RWPE1 (cell line): ENCODE results near the gene TRIM14.

ENCODE experiments used
- CTCF ChIA-PET: fragments of 350-600 bp; sonication (Branson Sonifier 250); formaldehyde crosslinking; extraction: SDS; loops from one replicate; lab custom pipeline; 2021; lab: Yijun Ruan, JAX
- POLR2A ChIA-PET: fragments of 400-600 bp; formaldehyde crosslinking; extraction: SDS; loops from one replicate; lab custom pipeline; 2020; ENCODE audit warnings: antibody characterized with exemption; ENCODE audit not compliant: low non-redundant PET; lab: Yijun Ruan, JAX
- DNase-seq: peaks from one replicate; pipeline ENCODE4 v3.0.0; 2012; ENCODE audit warnings: low spot score
- H3K27ac ChIP-seq: fragments of 450-650 bp; 2 replicates; pipeline ENCODE4 v1.5.1; 2017
- CTCF ChIP-seq: fragments of 450-650 bp; conservative IDR thresholded peaks from 2 replicates; pipeline ENCODE4 v1.5.1; 2017; ENCODE audit warnings: low read depth, mild to moderate bottlenecking

Gene TRIM14

GRCh38 chr9:98087420-98088354, 31.3 kb downstream of the TRIM14 start:
- peak overlapping the region; percentile 69 for H3K27ac ChIP-seq
- CTCF ChIA-PET = interaction anchor here (0.6 to 0.7 kb wide), 2 partner anchors 8 to 72 kb away, joined by 3 read pairs; no protein-coding TSS in a partner anchor

GRCh38 chr9:98086461-98086860, 32.6 kb downstream of the TRIM14 start:
- CTCF ChIA-PET = interaction anchor here (1.0 kb wide), 1 partner anchor 12 kb away, joined by 3 read pairs; no protein-coding TSS in a partner anchor
- no peak for TF ChIP-seq CTCF
- DNase-seq = no peak
- H3K27ac ChIP-seq = peak overlapping the region; percentile 69
- POLR2A ChIA-PET = interaction anchor here (1.0 kb wide), 1 partner anchor 9 kb away, joined by 3 read pairs; no protein-coding TSS in a partner anchor

More at GRCh38 chr9:98087420-98088354, 31.3 kb downstream of the TRIM14 start:
- POLR2A ChIA-PET = no interaction called here
- DNase-seq = peak; percentile 69
- no peak for TF ChIP-seq CTCF

GRCh38 chr9:98085944-98086343, 33.1 kb downstream of the TRIM14 start:
- no peak for TF ChIP-seq CTCF
- CTCF ChIA-PET = interaction anchor here (3.1 kb wide), 1 partner anchor 12 kb away, joined by 16 read pairs; no protein-coding TSS in a partner anchor
- POLR2A ChIA-PET = no interaction called here
- no peak for DNase-seq
- H3K27ac ChIP-seq = peak overlapping the region; percentile 31

- TF ChIP-seq CTCF = no peak
- H3K27ac ChIP-seq = peak overlapping the region; percentile 26; the same call in 1 of the 2 replicates
- POLR2A ChIA-PET = no interaction called here
- CTCF ChIA-PET = interaction anchor here (3.1 kb wide), 1 partner anchor 11 kb away, joined by 16 read pairs; no protein-coding TSS in a partner anchor
- no peak for DNase-seq
Measured at GRCh38 chr9:98085058-98085457, 34.0 kb downstream of the TRIM14 start.

- ChIA-PET POLR2A (interaction anchor here (0.6 kb wide), 1 partner anchor 18 kb away, joined by 5 read pairs; no protein-coding TSS in a partner anchor), CTCF (interaction anchor here (3.1 kb wide), 1 partner anchor 10 kb away, joined by 16 read pairs; no protein-coding TSS in a partner anchor)
- DNase-seq = no peak
- no peak for TF ChIP-seq CTCF
- no peak overlapping the region for H3K27ac ChIP-seq
Measured at GRCh38 chr9:98084396-98084795, 34.6 kb downstream of the TRIM14 start.

- ChIA-PET CTCF (interaction anchor here (3.1 kb wide), 1 partner anchor 10 kb away, joined by 16 read pairs; no protein-coding TSS in a partner anchor), POLR2A (interaction anchor here (0.6 kb wide), 1 partner anchor 18 kb away, joined by 5 read pairs; no protein-coding TSS in a partner anchor)
- no peak for DNase-seq
- no peak overlapping the region for H3K27ac ChIP-seq
- no peak for TF ChIP-seq CTCF
Measured at GRCh38 chr9:98083566-98084183, 35.3 kb downstream of the TRIM14 start.
